ENCODE data around the gene NINJ1. TPM values are rescaled to one million over a fixed set of nuclear protein-coding genes. Genes with fewer than 3 reads are reported as not detected.

The NINJ1 gene
- 28.2 TPM for polyA plus RNA-seq (2012; ENCODE audit: insufficient read depth, insufficient read length)

DNA sequence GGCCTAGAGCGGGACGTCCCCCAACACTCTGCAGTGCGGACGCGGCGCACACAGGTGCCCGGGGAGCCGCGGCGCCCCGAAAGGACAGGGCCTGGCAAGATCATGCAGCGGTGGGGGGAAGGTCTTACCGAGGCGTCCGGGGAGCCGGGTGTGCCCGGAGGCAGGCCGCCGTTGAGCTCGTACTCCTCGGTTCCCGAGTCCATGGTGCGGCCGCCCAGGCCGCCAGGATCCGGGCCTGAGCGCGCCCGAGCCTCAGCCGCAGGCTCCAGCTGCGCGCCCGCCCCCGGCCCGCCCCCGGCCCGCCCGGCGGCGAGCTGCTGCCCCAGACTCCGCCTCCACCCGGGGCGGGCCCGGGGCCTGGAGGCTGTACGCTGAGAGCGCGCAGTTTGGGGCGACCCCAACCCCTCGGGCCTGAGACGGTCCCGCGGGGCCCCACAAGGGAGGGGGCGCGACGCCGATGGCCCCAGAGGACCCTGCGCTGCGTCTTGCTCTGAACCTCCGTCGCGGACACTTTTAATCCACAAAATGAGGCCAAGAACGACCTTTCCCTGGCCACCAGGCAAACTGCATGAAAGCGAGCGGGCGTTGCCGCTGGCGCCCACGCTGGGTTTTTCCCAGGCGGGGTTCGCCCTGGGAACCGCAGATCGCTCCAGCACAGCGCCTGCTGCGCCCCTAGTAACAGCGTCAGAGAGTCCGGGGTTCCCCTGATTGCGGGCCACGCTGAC is at the start of gene NINJ1:
Gene NINJ1 (minus strand): TSS at position 237 of the 725 bp plus-strand sequence. CDS start 34 bp downstream, at position 203.
- peak; percentile 36 for DNase-seq (ENCODE audit: low read depth, low spot score)
- peak within 1 kb of the TSS; percentile 67 for H3K4me3 ChIP-seq (ENCODE audit: low read length)

GRCh38 chr9:93183131-93183662 is 49.1 kb upstream of the NINJ1 start:
- no peak overlapping the region; the same call in 1 of the 2 replicates for H3K4me3 ChIP-seq (ENCODE audit: low read length)
- DNase-seq (ENCODE audit: low read depth, low spot score), result no peak

GRCh38 chr9:93182572-93182971 is 48.5 kb upstream of the NINJ1 start:
- no peak overlapping the region for H3K4me3 ChIP-seq (ENCODE audit: low read length)
- no peak for DNase-seq (ENCODE audit: low read depth, low spot score)

- no peak overlapping the region for H3K4me3 ChIP-seq (ENCODE audit: low read length)
- no peak for DNase-seq (ENCODE audit: low read depth, low spot score)
Measured at GRCh38 chr9:93181672-93182435, 47.8 kb upstream of the NINJ1 start.

DNA sequence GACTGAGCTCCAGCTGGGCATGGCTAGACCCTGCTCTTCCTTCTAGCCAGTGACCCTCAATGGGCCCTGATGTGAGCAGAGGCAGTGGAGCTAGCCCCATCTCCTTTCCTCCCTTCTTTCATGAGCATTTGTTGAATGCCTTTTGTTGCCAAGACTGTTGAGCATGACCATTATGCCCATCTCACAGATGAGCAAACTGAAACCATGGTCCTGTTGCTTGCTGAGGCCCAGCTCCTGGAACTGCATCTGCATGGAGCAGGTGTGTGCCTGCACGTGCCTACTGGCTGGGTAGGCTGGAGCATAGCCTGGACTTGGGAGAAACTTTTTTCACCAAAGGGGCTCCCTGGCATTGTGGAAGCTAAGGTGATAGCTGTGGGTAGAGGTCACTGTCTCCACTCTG is 46.9 kb upstream of the NINJ1 start:
- no peak for DNase-seq (ENCODE audit: low read depth, low spot score)
- H3K4me3 ChIP-seq (ENCODE audit: low read length), result no peak overlapping the region

DNA sequence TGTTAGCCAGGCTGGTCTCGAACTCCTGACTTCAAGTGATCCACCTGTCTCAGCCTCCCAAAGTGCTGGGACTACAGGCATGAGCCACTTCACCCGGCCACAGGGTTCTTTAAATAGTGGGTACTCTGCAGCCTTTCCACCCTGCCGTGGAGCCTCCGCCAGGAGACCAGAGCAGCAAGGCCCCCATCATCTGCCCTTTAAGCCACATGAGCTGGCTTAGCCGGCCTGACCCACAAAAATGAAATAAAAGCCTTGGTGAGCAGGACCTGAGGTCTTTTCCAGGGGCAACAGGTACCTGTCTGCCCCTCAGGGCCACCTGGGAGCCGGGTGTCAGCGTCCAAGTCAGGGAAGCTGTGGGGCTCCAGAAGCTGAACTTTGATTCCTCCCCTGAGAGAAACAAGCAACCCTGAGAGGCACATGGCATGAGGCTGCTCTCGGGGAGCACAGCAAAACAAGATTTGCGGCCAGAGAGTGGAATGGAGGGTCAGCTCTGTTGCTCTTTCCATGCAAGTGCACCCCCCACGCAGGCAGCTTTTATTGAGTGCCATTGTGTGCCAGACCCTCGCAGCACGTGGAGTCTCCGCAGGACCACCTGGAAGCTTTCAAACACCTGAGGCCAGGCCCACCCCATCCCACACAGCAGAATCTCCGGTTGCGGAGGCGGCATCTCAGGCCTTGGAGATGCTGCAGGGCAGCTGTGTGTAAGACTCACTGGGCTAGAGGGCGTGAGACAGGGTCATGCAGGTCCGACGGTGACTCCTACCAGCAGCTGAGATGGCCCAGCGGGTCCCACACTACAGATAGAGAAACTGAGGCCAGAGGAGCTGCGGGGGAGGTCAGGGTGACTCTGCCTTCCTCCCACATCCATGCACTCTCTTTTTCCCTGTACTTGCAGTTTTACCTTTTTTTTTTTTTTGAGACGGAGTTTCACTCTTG is 45.1 kb upstream of the NINJ1 start:
- no peak overlapping the region for H3K4me3 ChIP-seq (ENCODE audit: low read length)
- DNase-seq (ENCODE audit: low read depth, low spot score), result no peak

DNA sequence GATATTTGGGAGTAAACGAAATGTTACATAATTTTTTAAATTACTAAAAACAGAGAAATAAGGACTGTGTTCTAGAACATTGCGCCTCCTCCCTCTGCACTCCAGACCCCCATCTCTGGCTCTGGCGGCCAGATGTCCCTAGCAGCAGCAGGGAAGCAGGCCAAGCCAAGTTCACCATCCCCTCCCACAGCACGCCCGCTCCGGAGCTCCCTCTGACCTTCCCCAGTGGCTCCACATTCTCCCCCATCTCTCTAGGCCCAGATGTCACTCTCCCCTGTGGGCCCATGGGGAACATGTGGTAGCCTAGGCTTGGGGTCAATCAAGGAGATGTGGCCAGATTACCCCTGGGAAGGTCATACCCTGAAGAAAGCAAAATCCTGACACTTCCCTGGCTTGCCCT is 43.6 kb upstream of the NINJ1 start:
- no peak overlapping the region for H3K4me3 ChIP-seq (ENCODE audit: low read length)
- no peak for DNase-seq (ENCODE audit: low read depth, low spot score)

- no peak overlapping the region for H3K4me3 ChIP-seq (ENCODE audit: low read length)
- DNase-seq (ENCODE audit: low read depth, low spot score), result no peak
Measured at GRCh38 chr9:93174976-93175375, 40.9 kb upstream of the NINJ1 start.

DNA sequence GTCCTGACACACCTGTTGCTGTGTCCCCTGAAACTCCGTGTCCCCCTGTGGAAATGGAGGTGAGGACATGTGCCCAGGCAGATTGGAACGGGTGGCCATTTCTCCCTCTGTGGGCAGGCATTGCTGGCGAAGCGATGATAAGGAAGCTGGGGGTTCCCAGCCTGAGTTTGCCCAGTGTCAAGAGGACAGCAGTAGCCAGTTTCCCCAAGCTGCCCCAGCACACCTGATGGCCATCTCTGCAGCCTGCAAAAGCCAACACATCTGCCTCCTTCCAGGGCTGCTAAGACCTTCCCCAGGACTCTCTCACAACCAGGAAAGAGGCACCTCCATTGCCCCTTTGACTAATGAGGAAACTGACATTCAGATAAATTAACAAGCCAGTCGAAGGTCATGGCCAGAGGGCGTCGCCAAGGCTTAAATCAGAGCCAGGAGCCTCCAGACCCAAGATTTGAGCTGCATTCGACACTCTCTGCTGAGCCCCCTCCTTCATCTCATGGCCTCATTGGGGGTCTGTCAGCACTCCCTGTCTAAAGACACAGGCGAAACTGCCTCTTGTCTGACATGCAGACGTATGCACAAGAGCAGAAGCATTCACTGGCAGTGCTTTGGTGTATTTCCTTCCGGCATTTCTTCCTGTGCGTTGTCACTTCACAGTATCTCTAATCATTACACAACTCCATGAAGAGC is 39.5 kb upstream of the NINJ1 start:
- no peak overlapping the region for H3K4me3 ChIP-seq (ENCODE audit: low read length)
- no peak for DNase-seq (ENCODE audit: low read depth, low spot score)

DNA sequence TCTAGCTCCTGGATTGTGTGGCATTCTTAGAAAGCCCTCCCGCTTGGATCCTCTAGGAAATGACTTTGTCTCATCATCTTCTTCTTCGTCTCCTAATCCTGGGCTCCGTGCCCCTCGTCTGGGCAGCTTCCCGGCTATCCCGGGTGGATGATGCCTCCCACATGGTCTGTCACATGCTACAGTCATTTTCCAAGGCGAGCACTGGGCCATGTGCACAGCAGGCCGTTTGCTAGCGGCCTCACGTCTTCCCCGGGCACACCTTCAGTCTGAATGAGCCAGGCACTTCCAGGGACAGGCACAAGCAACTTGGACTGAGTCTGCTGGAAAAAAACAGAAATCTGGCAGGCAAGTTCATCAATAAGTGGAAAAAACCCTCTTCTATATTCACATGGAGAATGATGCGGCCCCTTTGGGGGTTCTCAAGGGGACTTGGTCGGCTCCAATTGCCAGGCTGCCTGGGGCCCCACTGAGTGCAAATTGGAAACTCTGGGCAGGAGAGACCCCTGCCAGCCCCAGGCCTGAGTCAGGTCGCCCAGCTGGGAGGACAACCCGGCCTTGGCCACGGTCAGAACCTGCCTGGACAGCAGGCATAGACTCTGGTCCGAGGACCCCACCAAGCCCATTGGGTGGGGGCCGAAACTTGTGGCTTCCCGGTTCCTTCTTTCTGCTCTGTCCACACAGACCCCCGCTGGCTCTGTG is 38.8 kb upstream of the NINJ1 start:
- H3K4me3 ChIP-seq (ENCODE audit: low read length), result no peak overlapping the region
- no peak for DNase-seq (ENCODE audit: low read depth, low spot score)

DNA sequence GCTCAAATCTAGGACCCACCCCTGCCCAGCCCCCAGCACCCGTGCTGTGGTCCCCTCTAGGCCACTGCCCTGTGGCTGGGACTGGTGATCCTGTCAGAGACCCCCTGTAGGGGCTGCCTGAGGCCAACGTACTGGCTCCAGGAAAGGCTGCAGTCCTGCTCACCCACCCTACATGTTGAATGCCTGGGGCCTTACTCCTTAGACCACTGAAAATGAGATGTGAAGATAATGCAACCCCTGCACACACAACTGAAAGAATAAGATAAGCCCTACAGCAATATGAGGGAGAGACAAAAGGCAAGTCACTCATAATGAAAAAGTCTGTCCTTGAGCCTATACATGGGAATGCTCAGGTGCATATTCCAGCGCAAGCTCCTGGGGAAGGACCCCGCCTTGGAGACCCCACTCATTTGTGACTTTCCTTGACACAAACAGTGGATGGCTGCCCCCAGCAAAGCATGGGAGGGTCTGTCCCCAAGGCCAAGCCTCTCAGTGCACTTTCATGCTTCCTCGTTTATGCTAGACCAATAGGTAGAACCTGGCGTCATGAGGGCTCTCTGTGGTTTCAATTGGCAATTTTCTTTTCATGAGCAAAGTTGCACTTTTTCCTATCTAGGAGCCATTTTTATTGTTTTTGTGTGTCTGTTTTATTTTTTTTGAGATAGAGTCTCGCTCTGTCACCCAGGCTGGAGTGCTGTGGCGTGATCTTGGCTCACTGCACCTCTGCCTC is 37.4 kb upstream of the NINJ1 start:
- no peak overlapping the region for H3K4me3 ChIP-seq (ENCODE audit: low read length)
- DNase-seq (ENCODE audit: low read depth, low spot score), result no peak

DNA sequence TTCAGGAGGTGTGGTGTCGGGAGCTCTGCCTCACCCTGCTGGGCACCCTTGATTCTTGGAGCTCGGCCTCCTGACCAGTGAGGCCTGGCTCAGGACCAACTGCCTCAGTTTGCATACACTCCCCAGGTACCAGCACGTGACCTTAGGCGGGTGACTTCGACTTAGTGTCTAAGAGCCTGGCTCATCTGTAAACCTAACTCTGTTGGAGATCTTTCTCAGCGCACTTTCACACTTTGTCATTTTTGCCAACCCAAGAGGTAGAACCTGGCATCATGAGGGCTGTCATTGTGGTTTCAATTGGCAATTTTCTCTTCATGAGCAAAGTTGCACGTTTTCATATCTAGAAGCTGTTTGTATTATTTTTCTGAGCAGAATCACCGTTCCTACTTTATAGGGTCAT is 36.5 kb upstream of the NINJ1 start:
- H3K4me3 ChIP-seq (ENCODE audit: low read length), result no peak overlapping the region
- DNase-seq (ENCODE audit: low read depth, low spot score), result no peak

- DNase-seq (ENCODE audit: low read depth, low spot score), result no peak
- H3K4me3 ChIP-seq (ENCODE audit: low read length), result no peak overlapping the region
Measured at GRCh38 chr9:93169444-93169843, 35.4 kb upstream of the NINJ1 start.

DNA sequence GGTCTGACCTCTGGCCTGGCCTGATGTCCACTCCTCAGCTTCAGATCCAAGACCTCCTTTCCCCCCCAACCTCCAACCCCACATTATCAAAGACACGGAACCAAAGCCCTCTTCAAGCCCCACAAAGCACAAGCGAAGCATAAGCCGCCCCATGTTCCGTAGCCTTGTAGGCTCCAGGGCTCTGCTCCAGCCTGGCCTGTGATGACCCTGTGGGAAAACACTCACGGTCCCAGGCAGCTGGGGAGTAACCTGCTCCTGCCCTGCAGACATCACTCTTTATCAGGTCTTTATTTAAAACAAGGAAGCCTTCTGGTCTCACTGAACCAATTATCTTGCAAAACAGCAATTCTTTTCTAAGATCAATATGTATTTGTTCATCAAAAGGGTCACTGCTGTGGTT is 34.5 kb upstream of the NINJ1 start:
- H3K4me3 ChIP-seq (ENCODE audit: low read length), result no peak overlapping the region
- no peak for DNase-seq (ENCODE audit: low read depth, low spot score)

DNA sequence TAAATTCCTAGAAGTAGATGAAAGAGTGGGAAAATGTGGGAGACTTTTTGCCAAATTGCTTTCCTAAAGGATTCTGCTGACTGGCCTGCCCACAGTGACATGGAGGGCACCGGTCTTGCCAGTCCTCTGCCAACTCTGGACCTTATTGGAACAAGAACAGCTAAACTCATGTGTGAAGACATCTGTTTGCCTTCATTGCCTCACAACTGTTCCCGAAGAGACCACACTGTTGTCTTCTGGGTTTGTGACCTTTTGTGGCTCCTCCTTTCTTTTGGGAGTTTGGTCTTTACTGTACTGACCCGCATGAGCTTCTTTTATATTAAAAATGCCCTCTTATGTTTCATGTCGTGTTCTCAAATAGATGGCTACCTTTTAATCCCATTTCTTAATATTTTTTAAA is 33.8 kb upstream of the NINJ1 start:
- no peak for DNase-seq (ENCODE audit: low read depth, low spot score)
- no peak overlapping the region for H3K4me3 ChIP-seq (ENCODE audit: low read length)

GRCh38 chr9:93167185-93167584 is 33.1 kb upstream of the NINJ1 start:
- no peak overlapping the region for H3K4me3 ChIP-seq (ENCODE audit: low read length)

GRCh38 chr9:93166699-93167098 is 32.6 kb upstream of the NINJ1 start:
- no peak overlapping the region for H3K4me3 ChIP-seq (ENCODE audit: low read length)
- DNase-seq (ENCODE audit: low read depth, low spot score), result no peak

More at GRCh38 chr9:93167185-93167584, 33.1 kb upstream of the NINJ1 start:
- no peak for DNase-seq (ENCODE audit: low read depth, low spot score)

DNA sequence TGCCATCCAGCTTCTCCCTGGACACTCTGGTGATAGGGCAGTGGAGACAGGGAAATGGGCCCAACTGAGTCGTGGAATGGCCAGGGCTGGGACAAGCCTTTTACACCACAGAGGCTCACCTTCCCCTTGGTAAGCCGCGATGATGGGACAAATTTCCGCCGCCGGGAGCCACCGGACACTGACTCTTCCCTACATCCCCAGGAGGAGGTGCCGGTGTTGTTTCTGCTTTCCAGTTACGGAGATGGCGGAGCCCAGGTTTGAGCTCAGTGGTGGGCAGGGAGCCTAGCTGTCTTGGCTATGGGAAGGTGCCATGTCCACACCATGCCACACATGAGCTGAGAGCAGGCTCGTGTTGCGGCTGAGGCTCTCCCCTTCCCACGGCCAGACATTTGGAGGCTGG is 30.0 kb upstream of the NINJ1 start:
- DNase-seq (ENCODE audit: low read depth, low spot score), result no peak
- no peak overlapping the region for H3K4me3 ChIP-seq (ENCODE audit: low read length)

All from Jurkat, Clone E6-1 (cell line).